Measurements from ENCODE around the gene RALGPS1. TPM values are rescaled to one million over a fixed set of nuclear protein-coding genes. Genes with fewer than 3 reads are reported as not detected.

The RALGPS1 gene
- total RNA-seq, 1 experiment from 2014 or later = 2.2 TPM

- DNase-seq (ENCODE audit: low spot score) = no peak
These were observed 10.0 kb upstream of the RALGPS1 start for GRCh38 chr9:126904586-126904985.

GRCh38 chr9:126906091-126906490 lies 8.5 kb upstream of the RALGPS1 start:
- DNase-seq (ENCODE audit: low spot score) = no peak

- DNase-seq (ENCODE audit: low spot score) = no peak
These were observed 7.5 kb upstream of the RALGPS1 start for GRCh38 chr9:126907058-126907457.

- no peak for DNase-seq (ENCODE audit: low spot score)
These were observed 767 bp downstream of the RALGPS1 start for GRCh38 chr9:126915281-126915816.

- no peak for DNase-seq (ENCODE audit: low spot score)
These were observed 1.4 kb downstream of the RALGPS1 start for GRCh38 chr9:126915846-126916543.

- DNase-seq (ENCODE audit: low spot score) = no peak
These were observed 2.3 kb downstream of the RALGPS1 start for GRCh38 chr9:126916909-126917308.

- DNase-seq (ENCODE audit: low spot score) = no peak
These were observed 4.6 kb downstream of the RALGPS1 start for GRCh38 chr9:126919193-126919592.

GRCh38 chr9:126925876-126926275 lies 11.3 kb downstream of the RALGPS1 start:
- no peak for DNase-seq (ENCODE audit: low spot score)

- no peak for DNase-seq (ENCODE audit: low spot score)
These were observed 11.8 kb downstream of the RALGPS1 start for GRCh38 chr9:126926364-126926763.

GRCh38 chr9:126927419-126927818 lies 12.8 kb downstream of the RALGPS1 start:
- no peak for DNase-seq (ENCODE audit: low spot score)

- no peak for DNase-seq (ENCODE audit: low spot score)
These were observed 18.3 kb downstream of the RALGPS1 start for GRCh38 chr9:126932871-126933321.

- DNase-seq (ENCODE audit: low spot score) = no peak
These were observed 18.9 kb downstream of the RALGPS1 start for GRCh38 chr9:126933334-126933980.

- DNase-seq (ENCODE audit: low spot score) = no peak
These were observed 19.9 kb downstream of the RALGPS1 start for GRCh38 chr9:126934441-126934840.

- DNase-seq (ENCODE audit: low spot score) = no peak
These were observed 21.0 kb downstream of the RALGPS1 start for GRCh38 chr9:126935630-126936029.

GRCh38 chr9:126937444-126937843 lies 22.9 kb downstream of the RALGPS1 start:
- DNase-seq (ENCODE audit: low spot score) = no peak

- no peak for DNase-seq (ENCODE audit: low spot score)
These were observed 23.7 kb downstream of the RALGPS1 start for GRCh38 chr9:126938327-126938726.

GRCh38 chr9:126939821-126940221 lies 25.2 kb downstream of the RALGPS1 start:
- no peak for DNase-seq (ENCODE audit: low spot score)

- DNase-seq (ENCODE audit: low spot score) = no peak
These were observed 27.8 kb downstream of the RALGPS1 start for GRCh38 chr9:126942399-126942798.

GRCh38 chr9:126945682-126946081 lies 31.1 kb downstream of the RALGPS1 start:
- no peak for DNase-seq (ENCODE audit: low spot score)

GRCh38 chr9:126947529-126947928 lies 32.9 kb downstream of the RALGPS1 start:
- DNase-seq (ENCODE audit: low spot score) = no peak

GRCh38 chr9:126952205-126952977 lies 37.8 kb downstream of the RALGPS1 start:
- DNase-seq (ENCODE audit: low spot score) = no peak

- DNase-seq (ENCODE audit: low spot score) = no peak
These were observed 38.6 kb downstream of the RALGPS1 start for GRCh38 chr9:126953041-126953809.
